Neural progenitor cell (in vitro differentiated cells): Measurements from ENCODE around the gene KCNMB2.

Experiments used
- EZH2 ChIP-seq: fragments of 200-600 bp; sonication (generic); IDR thresholded peaks from 2 replicates; pipeline ENCODE4 v1.6.1; 2017; ENCODE audit warnings: antibody characterized with exemption, mild to moderate bottlenecking, moderate library complexity
- EZH2phosphoT487 ChIP-seq: fragments of 200-600 bp; sonication (generic); IDR thresholded peaks from 2 replicates; pipeline ENCODE4 v1.6.1; 2017; ENCODE audit warnings: antibody characterized with exemption
- TF ChIP-seq, protein P1 (sequence below): fragments of 200-600 bp; sonication (generic); IDR thresholded peaks from 2 replicates; pipeline ENCODE4 v1.5.1; 2017; ENCODE audit warnings: antibody characterized with exemption, mild to moderate bottlenecking

GRCh38 chr3:178603735-178604134 lies 67.5 kb downstream of the KCNMB2 start:
- TF ChIP-seq EZH2 (no peak), EZH2phosphoT487 (no peak)
- TF ChIP-seq, protein P1, sequence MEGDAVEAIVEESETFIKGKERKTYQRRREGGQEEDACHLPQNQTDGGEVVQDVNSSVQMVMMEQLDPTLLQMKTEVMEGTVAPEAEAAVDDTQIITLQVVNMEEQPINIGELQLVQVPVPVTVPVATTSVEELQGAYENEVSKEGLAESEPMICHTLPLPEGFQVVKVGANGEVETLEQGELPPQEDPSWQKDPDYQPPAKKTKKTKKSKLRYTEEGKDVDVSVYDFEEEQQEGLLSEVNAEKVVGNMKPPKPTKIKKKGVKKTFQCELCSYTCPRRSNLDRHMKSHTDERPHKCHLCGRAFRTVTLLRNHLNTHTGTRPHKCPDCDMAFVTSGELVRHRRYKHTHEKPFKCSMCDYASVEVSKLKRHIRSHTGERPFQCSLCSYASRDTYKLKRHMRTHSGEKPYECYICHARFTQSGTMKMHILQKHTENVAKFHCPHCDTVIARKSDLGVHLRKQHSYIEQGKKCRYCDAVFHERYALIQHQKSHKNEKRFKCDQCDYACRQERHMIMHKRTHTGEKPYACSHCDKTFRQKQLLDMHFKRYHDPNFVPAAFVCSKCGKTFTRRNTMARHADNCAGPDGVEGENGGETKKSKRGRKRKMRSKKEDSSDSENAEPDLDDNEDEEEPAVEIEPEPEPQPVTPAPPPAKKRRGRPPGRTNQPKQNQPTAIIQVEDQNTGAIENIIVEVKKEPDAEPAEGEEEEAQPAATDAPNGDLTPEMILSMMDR, result no peak
